D721Med (cell line): ENCODE measurements around the gene POC5.

ENCODE experiments used
- DNase-seq: peaks from one replicate; pipeline ENCODE4 v3.0.0; 2011; ENCODE audit warnings: low spot score; ENCODE audit not compliant: insufficient read length
- FAIRE-seq: peaks from 2 replicates; lab custom pipeline; 2011; peaks lifted over from hg19 to GRCh38; lab: Jason Lieb, UNC
- CTCF ChIP-seq: IDR thresholded peaks from 2 replicates; pipeline ENCODE4 v1.5.1; 2012; ENCODE audit warnings: mild to moderate bottlenecking, control low read depth; ENCODE audit not compliant: insufficient read depth; ENCODE audit errors: missing control alignments

The POC5 gene

DNA sequence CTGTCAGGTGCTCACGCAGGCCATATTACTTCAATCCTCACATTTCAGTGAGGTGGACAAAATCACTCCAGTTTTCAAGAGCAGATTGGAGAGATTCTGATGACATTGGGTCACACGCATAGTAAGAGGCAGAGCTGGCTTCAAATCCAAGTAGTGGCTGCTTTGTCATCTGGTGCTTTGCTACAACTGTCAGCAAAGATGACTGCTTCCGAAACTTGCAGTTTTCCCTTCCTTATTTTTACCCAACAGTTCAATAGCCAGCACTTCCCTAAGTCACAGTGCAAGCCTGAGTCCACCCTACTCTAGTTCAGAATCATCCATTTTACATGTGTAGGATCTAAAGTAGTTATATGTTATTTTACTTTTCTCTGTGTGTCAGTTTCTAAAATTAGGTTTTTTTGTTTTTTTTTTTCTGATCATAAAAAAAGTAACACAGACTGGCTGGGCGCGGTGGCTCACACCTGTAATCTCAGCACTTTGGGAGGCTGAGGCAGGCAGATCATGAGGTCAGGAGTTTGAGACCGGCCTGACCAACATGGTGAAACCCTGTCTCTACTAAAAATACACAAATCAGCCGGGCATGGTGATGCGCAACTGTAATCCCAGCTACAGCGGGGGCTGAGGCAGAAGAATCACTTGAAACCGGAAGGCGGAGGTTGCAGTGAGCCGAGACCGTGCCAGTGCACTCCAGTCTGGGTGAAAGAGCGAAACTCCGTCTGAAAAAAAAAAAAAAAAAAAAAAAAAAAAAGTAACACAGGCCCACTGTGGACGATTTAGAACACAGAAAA lies 56.4 kb downstream of the POC5 start:
- no peak for TF ChIP-seq CTCF
- DNase-seq (no peak), FAIRE-seq (no peak)

DNA sequence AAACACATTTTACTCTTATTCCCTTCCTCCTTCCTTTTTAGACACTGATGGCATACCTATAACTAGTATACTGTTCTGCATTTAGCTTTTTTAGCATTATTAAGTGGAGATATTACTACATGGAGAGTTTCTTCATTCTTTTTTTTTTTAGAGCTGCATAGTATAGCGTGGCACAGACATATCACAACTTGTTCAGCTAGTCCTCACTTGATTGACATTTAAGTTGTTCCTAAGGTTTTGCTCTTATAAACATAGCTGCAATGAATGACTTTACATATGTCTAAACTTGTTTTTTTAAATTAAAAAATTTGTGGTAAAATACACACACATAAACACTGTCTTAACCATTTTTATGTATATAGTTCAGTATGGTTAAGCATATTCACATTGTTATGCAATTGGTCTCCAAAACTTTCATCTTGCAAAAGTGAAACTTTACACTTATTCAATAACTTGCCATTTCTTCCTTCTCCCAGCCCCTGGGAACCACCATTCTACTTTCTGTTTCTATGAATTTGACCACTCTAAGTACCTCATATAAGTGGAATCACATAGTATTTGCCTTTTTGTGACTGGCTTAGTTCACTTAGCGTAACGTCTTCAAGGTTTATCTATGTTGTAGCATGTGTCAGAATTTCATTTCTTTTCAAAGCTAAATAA lies 57.3 kb downstream of the POC5 start:
- no peak for TF ChIP-seq CTCF
- FAIRE-seq = no peak
- DNase-seq = no peak

GRCh38 chr5:75656311-75657003 lies 60.8 kb downstream of the POC5 start:
- DNase-seq (no peak), FAIRE-seq (no peak)
- no peak for TF ChIP-seq CTCF

DNA sequence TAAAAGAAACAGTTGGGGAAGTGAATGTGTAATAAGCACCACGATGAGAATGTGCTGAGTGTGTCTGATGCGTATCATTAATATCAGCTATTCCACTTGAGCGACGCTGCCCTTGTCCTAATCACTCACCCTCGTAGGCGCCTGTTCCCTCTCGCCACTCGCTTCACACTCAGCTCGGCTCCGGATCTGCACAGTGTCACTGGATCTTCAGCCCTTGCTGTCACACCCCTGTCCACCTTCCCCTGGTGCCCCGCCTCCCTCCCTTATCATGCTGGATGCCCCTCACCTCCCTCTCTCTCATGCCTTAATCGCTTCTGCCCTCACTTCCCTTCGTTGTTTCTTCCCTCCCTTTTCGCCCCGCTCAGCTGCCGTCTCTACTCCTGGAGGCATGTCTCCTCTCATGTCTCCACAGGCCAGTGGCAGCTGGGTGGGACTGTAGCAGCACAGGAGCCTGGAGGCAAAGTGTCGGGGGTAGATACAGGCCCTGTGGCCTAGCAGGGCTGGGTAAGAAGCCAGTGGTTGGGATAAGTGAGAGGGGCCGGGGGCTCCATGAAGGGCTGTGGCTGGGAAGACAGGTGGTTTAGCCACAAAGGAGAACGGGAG lies 62.4 kb downstream of the POC5 start:
- DNase-seq (no peak), FAIRE-seq (no peak)
- TF ChIP-seq CTCF = no peak

DNA sequence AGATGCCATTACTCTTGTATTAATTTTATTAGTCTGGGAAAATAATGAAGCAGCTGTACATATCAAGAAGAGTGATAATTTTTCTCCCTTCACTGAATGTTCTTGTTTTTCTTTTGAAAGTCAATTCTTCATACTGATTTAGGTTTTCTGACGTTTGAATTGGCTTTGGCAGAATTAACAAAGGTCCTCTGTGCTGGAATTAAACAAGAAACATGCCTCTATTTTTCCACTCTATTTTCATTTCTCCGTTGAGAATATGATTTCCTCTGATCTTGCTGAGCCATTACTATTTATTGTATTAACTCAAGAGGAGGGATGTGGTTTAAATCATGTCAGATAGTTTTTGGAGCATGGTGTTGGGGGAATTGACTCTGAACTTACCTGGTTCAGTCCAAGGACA lies 63.7 kb downstream of the POC5 start:
- DNase-seq (no peak), FAIRE-seq (no peak)
- no peak for TF ChIP-seq CTCF

GRCh38 chr5:75651575-75652238 lies 65.5 kb downstream of the POC5 start:
- no peak for DNase-seq
- no peak for FAIRE-seq
- TF ChIP-seq CTCF = no peak
